ENCODE data around the gene PIAS2. TPM values are rescaled to one million over a fixed set of nuclear protein-coding genes. Genes with fewer than 3 reads are reported as not detected.
"Not testable (repeated sequence)": the region's sequence is repeated elsewhere in the genome, so short reads cannot be mapped to it uniquely, and the experiment has no call there.

PIAS2 gene
- total RNA-seq, 6 experiments from 2014 or later, result 8.3 to 21.8 (median 13.3) TPM

GRCh38 chr18:46812311-46812710, 105.0 kb downstream of the PIAS2 start:
- ATAC-seq (no peak), DNase-seq (no peak)
- WGBS (ENCODE audit: insufficient coverage, low coverage, low lambda C conversion rate, missing lambda C conversion rate), result 92% methylated on average over 2 of the region's 2 CpGs
- no peaks in the 10 kb centered on the region for H3K9me3 ChIP-seq
- no peaks in the 10 kb centered on the region for H3K4me1 ChIP-seq
- no peak overlapping the region for H3K27ac ChIP-seq
- H3K36me3 ChIP-seq, result no peaks in the 10 kb centered on the region
- intact Hi-C loops (cut with DNase I), result no loop called here
- H3K4me3 ChIP-seq, result no peak overlapping the region
- no peaks in the 10 kb centered on the region for H3K27me3 ChIP-seq
- TF ChIP-seq CTCF (IDR thresholded peaks at IDR 0.05) (no peak), POLR2A (IDR thresholded peaks at IDR 0.05) (no peak)

- intact Hi-C loops (cut with DNase I), result no loop called here
- 76% methylated on average over 2 of the region's 2 CpGs for WGBS (ENCODE audit: insufficient coverage, low coverage, low lambda C conversion rate, missing lambda C conversion rate)
- Histone ChIP-seq H3K27me3 (no peaks in the 10 kb centered on the region), H3K4me3 (no peak overlapping the region), H3K27ac (no peak overlapping the region), H3K36me3 (no peaks in the 10 kb centered on the region), H3K9me3 (no peaks in the 10 kb centered on the region), H3K4me1 (no peaks in the 10 kb centered on the region)
- TF ChIP-seq CTCF (IDR thresholded peaks at IDR 0.05) (no peak), POLR2A (IDR thresholded peaks at IDR 0.05) (no peak)
- ATAC-seq (no peak), DNase-seq (no peak)
These were observed 106.8 kb downstream of the PIAS2 start for GRCh38 chr18:46810481-46811000.

- ATAC-seq (no peak), DNase-seq (no peak)
- H3K27ac ChIP-seq, result no peak overlapping the region
- intact Hi-C loops (cut with DNase I), result no loop called here
- no peaks in the 10 kb centered on the region for H3K36me3 ChIP-seq
- no peak overlapping the region for H3K4me3 ChIP-seq
- WGBS (ENCODE audit: insufficient coverage, low coverage, low lambda C conversion rate, missing lambda C conversion rate), result 100% methylated on average over 5 of the region's 5 CpGs
- H3K27me3 ChIP-seq, result no peaks in the 10 kb centered on the region
- TF ChIP-seq CTCF (IDR thresholded peaks at IDR 0.05) (no peak), POLR2A (IDR thresholded peaks at IDR 0.05) (no peak)
- H3K9me3 ChIP-seq, result no peaks in the 10 kb centered on the region
- H3K4me1 ChIP-seq, result no peaks in the 10 kb centered on the region
These were observed 108.2 kb downstream of the PIAS2 start for GRCh38 chr18:46809145-46809544.

- DNase-seq; ATAC-seq; H3K4me3 ChIP-seq; H3K36me3 ChIP-seq; H3K4me1 ChIP-seq; intact Hi-C loops (cut with DNase I); H3K27me3 ChIP-seq; H3K27ac ChIP-seq; H3K9me3 ChIP-seq: not testable (repeated sequence)
- WGBS (ENCODE audit: insufficient coverage, low coverage, low lambda C conversion rate, missing lambda C conversion rate), result no CpG with 5 or more reads among the region's 6 CpGs
These were observed 121.4 kb downstream of the PIAS2 start for GRCh38 chr18:46795945-46796344.

- Histone ChIP-seq H3K9me3 (no peaks in the 10 kb centered on the region), H3K4me3 (no peak overlapping the region), H3K27ac (no peak overlapping the region), H3K27me3 (no peaks in the 10 kb centered on the region), H3K36me3 (no peaks in the 10 kb centered on the region), H3K4me1 (no peaks in the 10 kb centered on the region)
- no peak for TF ChIP-seq POLR2A (IDR thresholded peaks at IDR 0.05)
- no peak for TF ChIP-seq CTCF (IDR thresholded peaks at IDR 0.05)
- DNase-seq (no peak), ATAC-seq (no peak)
- intact Hi-C loops (cut with DNase I), result no loop called here
- WGBS (ENCODE audit: insufficient coverage, low coverage, low lambda C conversion rate, missing lambda C conversion rate), result 80% methylated on average over 1 of the region's 1 CpG
These were observed 122.7 kb downstream of the PIAS2 start for GRCh38 chr18:46794607-46795006.
